A549 (cell line): ENCODE results near the gene GRM5. TPM values are rescaled to one million over a fixed set of nuclear protein-coding genes. Genes with fewer than 3 reads are reported as not detected.

Experiments used
- ATAC-seq, 2 experiments: fragments of 200-7000 bp in 1 of 2; fragments of >200 bp in 1 of 2; cut with Nextera tagmentation in 1 of 2; cut with Tn5 transposase in 1 of 2; 3 replicates each; pipeline versions ENCODE4 v1.8.0 to v1.9.1; 2018 to 2020; ENCODE audit warnings: mild to moderate bottlenecking in 1 of 2, moderate library complexity in 1 of 2
- CTCF ChIA-PET: fragments of 300-600 bp; sonication (Branson Sonifier 250); formaldehyde crosslinking; extraction: SDS; loops from one replicate; lab custom pipeline; 2021; ENCODE audit warnings: antibody characterized with exemption, inconsistent platforms; lab: Yijun Ruan, JAX
- POLR2A ChIA-PET: fragments of 350-600 bp; formaldehyde crosslinking; extraction: SDS; loops from one replicate; lab custom pipeline; 2021; ENCODE audit warnings: antibody characterized with exemption, inconsistent platforms; lab: Yijun Ruan, JAX
- DNase-seq, 2 experiments: peaks; one replicate each; pipeline versions ENCODE4 v3.0.0 to v3.0.0-alpha.2; 2011 to 2016; ENCODE audit warnings: low read depth in 1 of 2, low spot score in 1 of 2
- FAIRE-seq: peaks from 2 replicates; lab custom pipeline; 2011; peaks lifted over from hg19 to GRCh38; lab: Jason Lieb, UNC
- H3K27ac ChIP-seq, 2 experiments: fragments of >200 bp; sonication (Bioruptor Twin); formaldehyde crosslinking; 3 replicates each; pipeline ENCODE4 v1.5.1; 2016 to 2017
- H3K4me1 ChIP-seq: fragments of >200 bp; sonication (Bioruptor Twin); formaldehyde crosslinking; 3 replicates; pipeline ENCODE4 v1.6.1; 2016
- H3K4me2 ChIP-seq: fragments of >200 bp; sonication (Bioruptor Twin); formaldehyde crosslinking; 3 replicates; pipeline ENCODE4 v1.6.1; 2016
- H3K4me3 ChIP-seq: fragments of >200 bp; sonication (Bioruptor Twin); formaldehyde crosslinking; 3 replicates; pipeline ENCODE4 v1.5.1; 2016
- H3K9me3 ChIP-seq: fragments of >200 bp; sonication (Bioruptor Twin); formaldehyde crosslinking; 3 replicates; pipeline ENCODE4 v1.6.1; 2016
- BHLHE40 ChIP-seq: IDR thresholded peaks from 2 replicates; pipeline ENCODE4 v1.6.1; 2012; ENCODE audit warnings: low read depth, low read length, inconsistent platforms
- CHD2 ChIP-seq: fragments of 150-350 bp; IDR thresholded peaks from 2 replicates; pipeline ENCODE4 v1.6.1; 2014; ENCODE audit warnings: low read length; ENCODE audit not compliant: partially characterized antibody
- CTCF ChIP-seq: fragments of >200 bp; sonication (Bioruptor Twin); formaldehyde crosslinking; IDR thresholded peaks from 3 replicates; pipeline ENCODE4 v1.5.1; 2016
- FOSL2 ChIP-seq, 2 experiments: fragments of 450-650 bp in 1 of 2; fragments of >200 bp in 1 of 2; sonication (Bioruptor Twin) in 1 of 2; formaldehyde crosslinking; IDR thresholded peaks; 2 replicates each; pipeline versions ENCODE4 v1.5.0 to v1.6.1; 2016 to 2020; ENCODE audit warnings: mild to moderate bottlenecking in 1 of 2, moderate library complexity in 1 of 2
- FOXS1 ChIP-seq: fragments of 250-450 bp; sonication (Bioruptor Pico); IDR thresholded peaks from 2 replicates; pipeline ENCODE4 v1.5.0; 2020; ENCODE audit warnings: mild to moderate bottlenecking, moderate library complexity
- GATA3 ChIP-seq: IDR thresholded peaks from 2 replicates; pipeline ENCODE4 v1.6.1; 2012; ENCODE audit warnings: borderline replicate concordance
- HES2 ChIP-seq: fragments of >200 bp; sonication (Bioruptor Twin); formaldehyde crosslinking; IDR thresholded peaks from 2 replicates; pipeline ENCODE4 v1.6.1; 2016
- HEYL ChIP-seq: fragments of 250-450 bp; sonication (Bioruptor Pico); IDR thresholded peaks from 2 replicates; pipeline ENCODE4 v1.8.0; 2021; ENCODE audit warnings: mild to moderate bottlenecking, moderate library complexity
- HOXA7 ChIP-seq: fragments of 250-450 bp; sonication (Bioruptor Pico); IDR thresholded peaks from 2 replicates; pipeline ENCODE4 v1.5.0; 2020; ENCODE audit warnings: mild to moderate bottlenecking, moderate library complexity
- HOXB13 ChIP-seq: fragments of 250-450 bp; sonication (Bioruptor Pico); IDR thresholded peaks from 2 replicates; pipeline ENCODE4 v1.5.0; 2020; ENCODE audit warnings: low read depth, mild to moderate bottlenecking, moderate library complexity
- KDM1A ChIP-seq: fragments of 200-600 bp; sonication (generic); IDR thresholded peaks from 2 replicates; pipeline ENCODE4 v1.6.1; 2016; ENCODE audit warnings: low read depth, mild to moderate bottlenecking
- MAFK ChIP-seq: fragments of 450-650 bp; IDR thresholded peaks from 2 replicates; pipeline ENCODE4 v1.6.1; 2014; ENCODE audit not compliant: partially characterized antibody
- MAX ChIP-seq: IDR thresholded peaks from 2 replicates; pipeline ENCODE4 v1.6.1; 2012
- NR3C1 ChIP-seq: fragments of >200 bp; sonication (Bioruptor Twin); formaldehyde crosslinking; IDR thresholded peaks from 3 replicates; pipeline ENCODE4 v1.6.1; 2017
- PBX3 ChIP-seq: IDR thresholded peaks from 2 replicates; pipeline ENCODE4 v1.6.1; 2012
- POLR2A ChIP-seq: IDR thresholded peaks from 2 replicates; pipeline ENCODE4 v1.6.1; 2012; ENCODE audit warnings: mild to moderate bottlenecking, low read length
- RARB ChIP-seq: fragments of 250-450 bp; sonication (Bioruptor Pico); IDR thresholded peaks from 2 replicates; pipeline ENCODE4 v1.8.0; 2021; ENCODE audit warnings: mild to moderate bottlenecking, moderate library complexity
- RCOR1 ChIP-seq: fragments of 150-350 bp; IDR thresholded peaks from 2 replicates; pipeline ENCODE4 v1.6.1; 2014; ENCODE audit warnings: antibody characterized with exemption, low read length, low read depth
- REST ChIP-seq: fragments of 200-600 bp; sonication (generic); IDR thresholded peaks from 2 replicates; pipeline ENCODE4 v1.6.1; 2016; ENCODE audit warnings: antibody characterized with exemption, mild to moderate bottlenecking, moderate library complexity
- RFX5 ChIP-seq: fragments of 450-650 bp; IDR thresholded peaks from 2 replicates; pipeline ENCODE4 v1.7.1; 2014; ENCODE audit warnings: antibody characterized with exemption, mild to moderate bottlenecking, moderate library complexity
- RNF2 ChIP-seq: fragments of 200-600 bp; sonication (generic); IDR thresholded peaks from 2 replicates; pipeline ENCODE4 v1.6.1; 2016; ENCODE audit warnings: low read depth, mild to moderate bottlenecking, antibody characterized with exemption, moderate library complexity, borderline replicate concordance
- USF2 ChIP-seq: fragments of 450-650 bp; IDR thresholded peaks from 2 replicates; pipeline ENCODE4 v1.6.1; 2014; ENCODE audit warnings: antibody characterized with exemption
- ZNF302 ChIP-seq: fragments of 250-450 bp; sonication (Bioruptor Pico); IDR thresholded peaks from 2 replicates; pipeline ENCODE4 v1.9.0; 2021; ENCODE audit warnings: inconsistent platforms, mild to moderate bottlenecking, moderate library complexity
- ZSCAN20 ChIP-seq: fragments of 250-450 bp; sonication (Bioruptor Pico); IDR thresholded peaks from 2 replicates; pipeline ENCODE4 v1.8.0; 2022; ENCODE audit warnings: mild to moderate bottlenecking, moderate library complexity
- whole genome bisulfite sequencing: methylation state at CpG from one replicate; pipeline ENCODE4 v1.1.6; 2017; ENCODE audit errors: missing lambda C conversion rate; 5-methylcytosine and 5-hydroxymethylcytosine counted together
- polyA plus RNA-seq, 4 experiments: library from polyadenylated mRNA; depleted of rRNA in 3 of 4; stranded (reverse); fragments of >200 nt; fragmentation: RNase III in 1 of 4; extraction: RNeasy Plus Mini Kit Qiagen cat#74134 plus additional on column Dnase treatment in 1 of 4; gene quantifications; 2 replicates in 3 of 4; 3 replicates in 1 of 4; pipeline ENCODE4 v1.2.3, GENCODE V29; 2011 to 2017

GRM5 gene
- polyA plus RNA-seq, 2 of the 4 experiments (the other 2 are of a cell fraction): 0.01 TPM; not detected in 1

- Histone ChIP-seq H3K4me1 (no peaks in the 10 kb centered on the region), H3K27ac (no peak overlapping the region), H3K4me2 (no peak overlapping the region), H3K4me3 (no peak overlapping the region), H3K9me3 (no peaks in the 10 kb centered on the region)
- POLR2A ChIA-PET: no interaction called here
- no peak for TF ChIP-seq FOXS1
- TF ChIP-seq ZSCAN20 (CRISPR knock-in tag): no peak
- no peak for DNase-seq
- CTCF ChIA-PET: interaction anchor here (2.0 kb wide), 1 partner anchor 23 kb away, joined by 7 read pairs; no protein-coding TSS in a partner anchor
- no peak for ATAC-seq
- no peak for FAIRE-seq
Observed at GRCh38 chr11:88520391-88520790, 545.4 kb downstream of the GRM5 start.

- Histone ChIP-seq H3K27ac (no peak overlapping the region), H3K4me2 (no peak overlapping the region), H3K4me3 (no peak overlapping the region), H3K9me3 (no peaks in the 10 kb centered on the region), H3K4me1 (no peaks in the 10 kb centered on the region)
- no peak for DNase-seq
- TF ChIP-seq RCOR1 (no peak), CHD2 (no peak), REST (no peak), MAFK (peak; percentile 26), KDM1A (no peak), CTCF (no peak), BHLHE40 (no peak)
- peak; percentile 54 for FAIRE-seq
- no peak for ATAC-seq
- ChIA-PET CTCF (interaction anchor here (1.0 to 3.0 kb wide), 2 partner anchors 11 to 29 kb away, joined by 3 to 11 read pairs; no protein-coding TSS in a partner anchor), POLR2A (no interaction called here)
- 55% methylated on average over 4 of the region's 4 CpGs for WGBS
Observed at GRCh38 chr11:88515002-88515401, 550.8 kb downstream of the GRM5 start.

- H3K4me2 ChIP-seq: no peak overlapping the region
- H3K27ac ChIP-seq: no peak overlapping the region
- WGBS: 27% methylated on average over 1 of the region's 1 CpG
- POLR2A ChIA-PET: no interaction called here
- TF ChIP-seq POLR2A (no peak), GATA3 (no peak), ZNF302 (CRISPR knock-in tag) (no peak), USF2 (no peak), RNF2 (no peak), HES2 (no peak), MAX (no peak), FOXS1 (no peak), NR3C1 (no peak), RFX5 (no peak), HEYL (CRISPR knock-in tag) (no peak), PBX3 (no peak), HOXA7 (CRISPR knock-in tag) (no peak), HOXB13 (CRISPR knock-in tag) (no peak), FOSL2 (IDR thresholded peaks at IDR 0.05) (no peak), FOSL2 (CRISPR knock-in tag; IDR thresholded peaks at IDR 0.05) (no peak), RARB (CRISPR knock-in tag) (no peak)
- no peak for FAIRE-seq
- peaks cover 10% of the 10 kb centered on the region; the same call in 1 of the 3 replicates for H3K4me1 ChIP-seq
- DNase-seq: no peak
- no peak overlapping the region for H3K4me3 ChIP-seq
- CTCF ChIA-PET: no interaction called here
- H3K9me3 ChIP-seq: no peaks in the 10 kb centered on the region
- no peak for ATAC-seq
Observed at GRCh38 chr11:88511006-88511405, 554.8 kb downstream of the GRM5 start.
